Left lung (tissue), 14 donors: ENCODE results near the gene HLF. TPM values are rescaled to one million over a fixed set of nuclear protein-coding genes. Genes with fewer than 3 reads are reported as not detected.
A peak's percentile ranks its signal among the peaks of the same experiment; 100 is the strongest.

Source experiments
- ATAC-seq: fragments of 200-7000 bp; cut with Tn5 transposase; one replicate; pipeline ENCODE4 v1.9.1; 2020; ENCODE audit warnings: moderate library complexity
- DNase-seq, 4 donors: peaks; one replicate each; pipeline ENCODE4 v3.0.0-alpha.2; 2013 to 2020
- H3K27ac ChIP-seq, 2 donors: fragments of 200-600 bp; sonication (generic) in 1 of 2; one replicate each; pipeline versions ENCODE4 v1.5.0 to v1.8.0; 2020 to 2021
- H3K27me3 ChIP-seq, 2 donors: fragments of 200-600 bp; sonication (generic) in 1 of 2; one replicate each; pipeline versions ENCODE4 v1.5.0 to v1.8.0; 2020 to 2021
- H3K36me3 ChIP-seq, 2 donors: fragments of 200-600 bp; sonication (generic) in 1 of 2; one replicate each; pipeline versions ENCODE4 v1.5.0 to v1.8.0; 2020 to 2021
- H3K4me1 ChIP-seq, 2 donors: fragments of 200-600 bp; one replicate each; pipeline ENCODE4 v1.8.0; 2021
- H3K4me3 ChIP-seq, 2 donors: fragments of 200-600 bp; sonication (generic) in 1 of 2; one replicate each; pipeline versions ENCODE4 v1.5.0 to v1.8.0; 2020 to 2021; ENCODE audit warnings: mild to moderate bottlenecking in 1 of 2
- H3K9me3 ChIP-seq, 2 donors: fragments of 200-600 bp; sonication (generic) in 1 of 2; one replicate each; pipeline versions ENCODE4 v1.5.0 to v1.8.0; 2020 to 2021
- intact Hi-C, 2 donors: fragments of 100-400 bp; cut with DNase I; formaldehyde crosslinking; loops; one replicate each; pipeline versions ENCODE4 v1.11.2 to v1.14.2; 2022
- long read RNA-seq, 12 donors: library from polyadenylated mRNA in 2 of 12; unstranded in 2 of 12; transcript quantifications; one replicate each; pipeline ENCODE4 v2.0.0 and lab custom pipeline, GENCODE V29; 2019 to 2026
- polyA plus RNA-seq, 6 donors: library from polyadenylated mRNA; unstranded; fragments of 120-200 nt; gene quantifications; one replicate each; pipeline ENCODE4 v1.2.1, GENCODE V29; 2013; ENCODE audit not compliant: insufficient read length in 6 of 6
- total RNA-seq, 2 donors: library from RNA; stranded (reverse); fragmentation: NEBNext Ultra II Directional; extraction: Animal tissue kit (Norgen Biotek cat#: 25700); gene quantifications; one replicate each; pipeline ENCODE4 v1.2.1, GENCODE V29; 2021
- TF ChIP-seq, protein P1 (sequence below), 2 donors: fragments of 200-600 bp; sonication (generic) in 1 of 2; IDR thresholded peaks; one replicate each; pipeline versions ENCODE4 v1.5.0 to v1.8.0; 2021; ENCODE audit warnings: antibody characterized with exemption in 2 of 2
- donor health status: DM: no; HTN: yes; CAD: no.
- donor health status: DM: no; HTN: no; CAD: no.

HLF gene, protein sequence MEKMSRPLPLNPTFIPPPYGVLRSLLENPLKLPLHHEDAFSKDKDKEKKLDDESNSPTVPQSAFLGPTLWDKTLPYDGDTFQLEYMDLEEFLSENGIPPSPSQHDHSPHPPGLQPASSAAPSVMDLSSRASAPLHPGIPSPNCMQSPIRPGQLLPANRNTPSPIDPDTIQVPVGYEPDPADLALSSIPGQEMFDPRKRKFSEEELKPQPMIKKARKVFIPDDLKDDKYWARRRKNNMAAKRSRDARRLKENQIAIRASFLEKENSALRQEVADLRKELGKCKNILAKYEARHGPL
- total RNA-seq, result 1 to 10 TPM; 4.4 to 9.9 TPM
- polyA plus RNA-seq, result 1 to 10 TPM; 3.0 to 5.6 (median 4.8) TPM
- long read RNA-seq, donor 1, partial matches to known transcripts, result 0 of 1 reads
- long read RNA-seq, donor 1, other reads (novel, unspliced or antisense), result 0 of 1 reads
- long read RNA-seq, donor 2, result 0 reads
- long read RNA-seq, donor 3, partial matches to known transcripts, result 0 of 1 reads
- long read RNA-seq, donor 3, other reads (novel, unspliced or antisense), result 0 of 1 reads
- long read RNA-seq, donor 4, result 0 reads
- long read RNA-seq, donor 5, result 0 reads
- long read RNA-seq, donor 6, partial matches to known transcripts, result 0 of 1 reads
- long read RNA-seq, donor 6, other reads (novel, unspliced or antisense), result 0 of 1 reads
- long read RNA-seq, donor 7, result 0 reads
- long read RNA-seq, donor 8, result 0 reads
- long read RNA-seq, donor 9, result 0 reads
- long read RNA-seq, donor 10, result 0 reads
- long read RNA-seq, donor 11, result 0 reads
- long read RNA-seq, donor 12, result 0 reads

DNA sequence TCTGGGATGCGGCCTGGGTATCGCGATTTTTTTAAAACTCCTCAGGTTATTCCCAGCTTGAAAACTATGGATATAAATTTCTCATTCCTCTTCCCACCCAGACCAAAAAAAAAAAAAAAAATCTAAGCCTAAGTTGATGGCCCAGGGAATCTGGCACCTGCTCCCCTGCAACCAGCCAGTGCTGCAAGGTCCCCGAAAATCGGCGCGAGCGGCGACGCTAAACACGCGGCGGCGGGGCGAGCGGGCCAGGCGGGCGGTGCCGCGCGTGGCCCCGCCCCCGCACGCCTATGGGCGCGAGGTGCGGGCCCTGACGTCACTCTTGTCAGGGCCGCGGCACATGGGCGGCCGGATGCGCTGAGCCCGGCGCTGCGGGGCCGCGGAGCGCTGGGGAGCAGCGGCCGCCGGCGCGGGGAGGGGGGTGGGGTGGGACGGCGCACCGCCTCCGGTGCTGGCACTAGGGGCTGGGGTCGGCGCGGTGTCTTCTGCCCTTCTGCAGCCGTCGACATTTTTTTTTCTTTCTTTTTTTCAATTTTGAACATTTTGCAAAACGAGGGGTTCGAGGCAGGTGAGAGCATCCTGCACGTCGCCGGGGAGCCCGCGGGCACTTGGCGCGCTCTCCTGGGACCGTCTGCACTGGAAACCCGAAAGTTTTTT lies at the start of gene HLF:
Gene HLF, plus strand, starts transcription at position 316 of the 654 bp plus-strand sequence. CDS start 525 bp downstream, outside the sequence.
- Histone ChIP-seq H3K9me3 (no peaks in the 10 kb centered on the region), H3K27me3 (peaks cover 16 to 90% of the 10 kb centered on the region in 2 donors), H3K4me3 (peak within 1 kb of the TSS; percentile 35 to 43), H3K4me1 (peaks cover 11 to 26% of the 10 kb centered on the region in 2 donors), H3K27ac (peak within 1 kb of the TSS; percentile 13 to 25), H3K36me3 (no peaks in the 10 kb centered on the region)
- DNase-seq, result peak; percentile 72 to 88 (median 80)
- TF ChIP-seq, protein P1, sequence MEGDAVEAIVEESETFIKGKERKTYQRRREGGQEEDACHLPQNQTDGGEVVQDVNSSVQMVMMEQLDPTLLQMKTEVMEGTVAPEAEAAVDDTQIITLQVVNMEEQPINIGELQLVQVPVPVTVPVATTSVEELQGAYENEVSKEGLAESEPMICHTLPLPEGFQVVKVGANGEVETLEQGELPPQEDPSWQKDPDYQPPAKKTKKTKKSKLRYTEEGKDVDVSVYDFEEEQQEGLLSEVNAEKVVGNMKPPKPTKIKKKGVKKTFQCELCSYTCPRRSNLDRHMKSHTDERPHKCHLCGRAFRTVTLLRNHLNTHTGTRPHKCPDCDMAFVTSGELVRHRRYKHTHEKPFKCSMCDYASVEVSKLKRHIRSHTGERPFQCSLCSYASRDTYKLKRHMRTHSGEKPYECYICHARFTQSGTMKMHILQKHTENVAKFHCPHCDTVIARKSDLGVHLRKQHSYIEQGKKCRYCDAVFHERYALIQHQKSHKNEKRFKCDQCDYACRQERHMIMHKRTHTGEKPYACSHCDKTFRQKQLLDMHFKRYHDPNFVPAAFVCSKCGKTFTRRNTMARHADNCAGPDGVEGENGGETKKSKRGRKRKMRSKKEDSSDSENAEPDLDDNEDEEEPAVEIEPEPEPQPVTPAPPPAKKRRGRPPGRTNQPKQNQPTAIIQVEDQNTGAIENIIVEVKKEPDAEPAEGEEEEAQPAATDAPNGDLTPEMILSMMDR (IDR thresholded peaks at IDR 0.05), result no peak
- intact Hi-C loops, result no loop called here
- ATAC-seq, result peak; percentile 94

DNA sequence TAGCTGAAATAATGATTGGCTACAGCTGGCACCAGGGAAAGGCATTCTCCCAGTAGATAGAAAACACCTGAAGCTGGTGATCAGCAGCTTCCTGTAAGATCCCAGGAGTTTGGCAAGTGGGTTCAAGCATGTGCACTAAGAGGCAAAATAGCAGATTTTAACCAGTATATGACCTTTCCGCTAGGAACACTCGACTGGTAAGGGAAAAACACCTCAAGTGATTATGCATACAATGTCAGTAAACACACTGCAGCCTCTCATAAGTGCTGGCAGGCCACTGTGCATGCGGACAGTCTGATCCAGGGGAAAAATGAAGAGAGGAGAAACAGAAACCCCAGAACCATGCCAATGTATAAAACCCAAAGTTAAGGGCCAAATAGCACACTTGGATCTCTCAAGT lies 49.0 kb upstream of the HLF start:
- TF ChIP-seq, protein P1 (IDR thresholded peaks at IDR 0.05), result no peak
- peak in 1 of 4 donors; percentile 55 for DNase-seq
- no peak overlapping the region for H3K4me3 ChIP-seq
- peak; percentile 92 for ATAC-seq
- intact Hi-C loops, result no loop called here
- no peaks in the 10 kb centered on the region for H3K27me3 ChIP-seq
- H3K9me3 ChIP-seq, result no peaks in the 10 kb centered on the region
- no peak overlapping the region for H3K27ac ChIP-seq
- peaks cover 0 to 7% of the 10 kb centered on the region in 2 donors for H3K4me1 ChIP-seq
- H3K36me3 ChIP-seq, result no peaks in the 10 kb centered on the region

DNA sequence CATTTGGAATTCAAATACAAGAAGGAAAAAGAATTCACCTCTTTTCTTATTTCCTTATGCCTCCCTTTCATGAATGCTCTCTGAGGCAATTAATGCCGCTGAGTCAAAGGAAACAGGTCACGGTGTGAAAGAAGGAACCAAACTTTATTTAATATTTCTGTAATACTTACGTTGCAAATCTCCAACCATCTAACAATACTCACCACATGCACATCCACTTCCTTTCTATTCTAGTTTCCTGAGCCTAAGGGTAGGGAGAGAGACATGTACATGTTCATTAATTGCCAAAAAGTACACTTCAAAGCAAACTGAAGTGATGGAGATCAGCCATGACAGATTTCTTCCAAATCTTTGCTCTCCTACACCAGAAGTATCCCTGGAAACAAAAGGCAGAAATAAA lies 47.9 kb upstream of the HLF start:
- ATAC-seq (peak; percentile 12), DNase-seq (no peak)
- H3K27ac ChIP-seq, result no peak overlapping the region
- intact Hi-C loops, result no loop called here
- H3K9me3 ChIP-seq, result no peaks in the 10 kb centered on the region
- no peaks in the 10 kb centered on the region for H3K36me3 ChIP-seq
- H3K27me3 ChIP-seq, result no peaks in the 10 kb centered on the region
- H3K4me3 ChIP-seq, result no peak overlapping the region
- H3K4me1 ChIP-seq, result peaks cover 0 to 7% of the 10 kb centered on the region in 2 donors
- TF ChIP-seq, protein P1 (IDR thresholded peaks at IDR 0.05), result no peak

DNA sequence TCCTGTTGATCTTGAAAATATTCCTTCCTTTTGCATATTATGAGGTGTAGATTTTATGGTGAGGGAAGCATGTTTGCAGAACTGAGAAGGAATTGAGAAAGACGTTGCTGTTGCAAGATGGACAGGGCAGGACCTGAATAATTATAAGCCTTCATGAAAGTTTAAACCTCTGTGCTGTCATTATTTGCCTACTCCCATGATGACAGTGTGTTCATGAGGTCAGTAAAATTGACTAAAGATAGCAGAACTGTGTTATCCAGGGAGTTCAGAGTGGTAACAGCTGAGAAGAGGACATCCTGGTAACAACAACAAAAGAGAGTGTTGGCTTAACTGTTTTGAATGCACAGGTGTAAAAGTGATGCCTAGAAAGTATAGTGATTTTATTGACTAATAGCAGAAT lies 45.3 kb upstream of the HLF start:
- intact Hi-C loops, result no loop called here
- DNase-seq (no peak), ATAC-seq (no peak)
- TF ChIP-seq, protein P1 (IDR thresholded peaks at IDR 0.05), result no peak
- no peaks in the 10 kb centered on the region for H3K27me3 ChIP-seq
- H3K27ac ChIP-seq, result no peak overlapping the region
- no peaks in the 10 kb centered on the region for H3K9me3 ChIP-seq
- H3K4me3 ChIP-seq, result no peak overlapping the region
- H3K4me1 ChIP-seq, result peaks cover 0 to 7% of the 10 kb centered on the region in 2 donors
- no peaks in the 10 kb centered on the region for H3K36me3 ChIP-seq
